ENCODE data around the gene NUDC.
"Not testable (repeated sequence)": the region's sequence is repeated elsewhere in the genome, so short reads cannot be mapped to it uniquely, and the experiment has no call there.

Gene NUDC

GRCh38 chr1:26986658-26987057, 65.1 kb downstream of the NUDC start:
- no peak overlapping the region for H3K4me3 ChIP-seq (ENCODE audit: low read depth, low read length)
- TF ChIP-seq, protein P1, sequence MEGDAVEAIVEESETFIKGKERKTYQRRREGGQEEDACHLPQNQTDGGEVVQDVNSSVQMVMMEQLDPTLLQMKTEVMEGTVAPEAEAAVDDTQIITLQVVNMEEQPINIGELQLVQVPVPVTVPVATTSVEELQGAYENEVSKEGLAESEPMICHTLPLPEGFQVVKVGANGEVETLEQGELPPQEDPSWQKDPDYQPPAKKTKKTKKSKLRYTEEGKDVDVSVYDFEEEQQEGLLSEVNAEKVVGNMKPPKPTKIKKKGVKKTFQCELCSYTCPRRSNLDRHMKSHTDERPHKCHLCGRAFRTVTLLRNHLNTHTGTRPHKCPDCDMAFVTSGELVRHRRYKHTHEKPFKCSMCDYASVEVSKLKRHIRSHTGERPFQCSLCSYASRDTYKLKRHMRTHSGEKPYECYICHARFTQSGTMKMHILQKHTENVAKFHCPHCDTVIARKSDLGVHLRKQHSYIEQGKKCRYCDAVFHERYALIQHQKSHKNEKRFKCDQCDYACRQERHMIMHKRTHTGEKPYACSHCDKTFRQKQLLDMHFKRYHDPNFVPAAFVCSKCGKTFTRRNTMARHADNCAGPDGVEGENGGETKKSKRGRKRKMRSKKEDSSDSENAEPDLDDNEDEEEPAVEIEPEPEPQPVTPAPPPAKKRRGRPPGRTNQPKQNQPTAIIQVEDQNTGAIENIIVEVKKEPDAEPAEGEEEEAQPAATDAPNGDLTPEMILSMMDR (IDR thresholded peaks at IDR 0.05; ENCODE audit: borderline replicate concordance, insufficient read depth, low read depth, low read length) = no peak

GRCh38 chr1:26989403-26990109, 68.0 kb downstream of the NUDC start:
- not testable (repeated sequence) for H3K4me3 ChIP-seq (ENCODE audit: low read depth, low read length)

DNA sequence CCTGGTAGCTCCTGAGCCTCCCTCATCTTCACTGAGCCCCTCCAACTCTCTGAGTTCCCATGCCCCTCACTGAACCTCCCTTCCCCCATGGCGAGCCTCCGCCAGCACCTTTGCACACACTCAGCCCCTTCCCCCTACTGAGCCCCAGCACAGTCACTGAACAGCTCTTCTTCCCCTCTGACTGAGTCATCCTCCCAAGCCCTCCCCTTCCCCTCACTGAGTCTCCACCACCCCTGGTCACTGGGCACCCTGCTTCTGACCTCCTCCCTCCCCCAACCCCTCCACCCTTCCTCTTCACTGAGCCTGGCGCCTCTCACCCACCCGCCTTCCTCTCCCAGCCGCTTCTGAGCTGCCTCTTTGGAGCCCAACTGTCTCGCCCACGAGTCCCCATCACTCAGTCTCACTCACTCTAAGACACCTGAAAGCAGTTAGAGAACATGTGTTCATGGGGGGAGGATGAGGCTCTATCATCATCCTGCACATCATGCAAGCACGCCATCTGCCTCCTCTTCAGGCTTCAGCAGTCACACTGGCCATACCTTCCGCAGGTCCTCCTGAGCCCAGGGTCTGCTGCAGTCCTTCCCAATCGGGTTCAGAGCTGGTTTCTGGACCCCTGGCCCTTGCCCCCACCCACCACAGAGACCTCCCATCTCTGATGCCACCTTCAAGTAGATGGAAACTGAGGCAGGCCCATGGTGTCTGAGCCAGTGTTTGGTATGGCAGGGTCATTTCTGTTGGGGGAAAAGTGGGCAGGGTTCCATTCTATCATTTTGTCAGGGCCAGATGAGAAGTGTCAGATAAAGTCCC, 70.0 kb downstream of the NUDC start:
- TF ChIP-seq, protein P1 (IDR thresholded peaks at IDR 0.05; ENCODE audit: borderline replicate concordance, insufficient read depth, low read depth, low read length) = no peak
- H3K4me3 ChIP-seq (ENCODE audit: low read depth, low read length) = no peak overlapping the region

- TF ChIP-seq, protein P1 (IDR thresholded peaks at IDR 0.05; ENCODE audit: borderline replicate concordance, insufficient read depth, low read depth, low read length) = no peak
- peak within 1 kb of the TSS; percentile 36 for H3K4me3 ChIP-seq (ENCODE audit: low read depth, low read length)
Observed at GRCh38 chr1:26993237-26994019, 71.9 kb downstream of the NUDC start, which contains the start of gene TRNP1. TRNP1 (plus strand) TSS chr1:26993692; CDS start chr1:26993787, 95 bp downstream.

- H3K4me3 ChIP-seq (ENCODE audit: low read depth, low read length) = peak overlapping the region; percentile 36
- TF ChIP-seq, protein P1 (IDR thresholded peaks at IDR 0.05; ENCODE audit: borderline replicate concordance, insufficient read depth, low read depth, low read length) = no peak
Observed at GRCh38 chr1:26994020-26994786, 72.7 kb downstream of the NUDC start.

GRCh38 chr1:26994787-26995517, 73.4 kb downstream of the NUDC start:
- TF ChIP-seq, protein P1 (IDR thresholded peaks at IDR 0.05; ENCODE audit: borderline replicate concordance, insufficient read depth, low read depth, low read length) = no peak
- H3K4me3 ChIP-seq (ENCODE audit: low read depth, low read length) = no peak overlapping the region

Measured in GM12875 (cell line).